LNCaP clone FGC (cell line): Measurements from ENCODE around the gene UBA3.

Source experiments
- DNase-seq: peaks from one replicate; pipeline ENCODE4 v3.0.0-alpha.2; 2011; ENCODE audit warnings: low read depth
- H3K4me3 ChIP-seq: 2 replicates; pipeline ENCODE4 v1.5.1; 2011; ENCODE audit warnings: mild to moderate bottlenecking, low read depth, low read length, control low read depth
- CTCF ChIP-seq: IDR thresholded peaks from 2 replicates; pipeline ENCODE4 v1.5.1; 2012; ENCODE audit warnings: mild to moderate bottlenecking; ENCODE audit not compliant: control insufficient read depth, insufficient read depth; ENCODE audit errors: extremely low read depth

Gene UBA3

GRCh38 chr3:69079269-69080159 lies 651 bp downstream of the UBA3 start:
- DNase-seq = no peak
- TF ChIP-seq CTCF = no peak
- H3K4me3 ChIP-seq = peak overlapping the region; percentile 91

GRCh38 chr3:69072928-69073327 lies 7.2 kb downstream of the UBA3 start:
- H3K4me3 ChIP-seq = no peak overlapping the region
- TF ChIP-seq CTCF = no peak
- no peak for DNase-seq

- DNase-seq = no peak
- H3K4me3 ChIP-seq = no peak overlapping the region
- TF ChIP-seq CTCF = no peak
Observed at GRCh38 chr3:69066121-69066520, 14.0 kb downstream of the UBA3 start.

- no peak for TF ChIP-seq CTCF
- H3K4me3 ChIP-seq = no peak overlapping the region
- DNase-seq = no peak
Observed at GRCh38 chr3:69065318-69065964, 14.7 kb downstream of the UBA3 start.

- H3K4me3 ChIP-seq = no peak overlapping the region
- no peak for DNase-seq
- TF ChIP-seq CTCF = no peak
Observed at GRCh38 chr3:69063636-69064035, 16.5 kb downstream of the UBA3 start.

GRCh38 chr3:69059688-69060087 lies 20.5 kb downstream of the UBA3 start:
- H3K4me3 ChIP-seq = no peak overlapping the region
- no peak for TF ChIP-seq CTCF
- no peak for DNase-seq
